AG04449 (cell line): Measurements from ENCODE around the gene ENOPH1.

ENCODE experiments used
- CTCF ChIA-PET: fragments of 350-600 bp; formaldehyde crosslinking; extraction: SDS; loops from one replicate; lab custom pipeline; 2021; ENCODE audit warnings: antibody characterized with exemption; lab: Yijun Ruan, JAX
- POLR2A ChIA-PET: fragments of 400-600, 350-600 bp; formaldehyde crosslinking; extraction: SDS; loops from one replicate; lab custom pipeline; 2020; ENCODE audit warnings: antibody characterized with exemption, inconsistent platforms; lab: Yijun Ruan, JAX
- DNase-seq: peaks from one replicate; pipeline ENCODE4 v3.0.0-alpha.2; 2010; ENCODE audit warnings: low read depth, low spot score
- H3K4me3 ChIP-seq: 2 replicates; pipeline ENCODE4 v1.5.1; 2011; ENCODE audit warnings: low read depth, mild to moderate bottlenecking, control low read depth, low read length
- CTCF ChIP-seq: IDR thresholded peaks from one replicate; pipeline ENCODE4 v1.5.1; 2011; ENCODE audit warnings: mild to moderate bottlenecking, moderate library complexity, low read length, control low read depth, inconsistent platforms; ENCODE audit not compliant: insufficient read depth; ENCODE audit errors: missing control alignments

ENOPH1 gene

GRCh38 chr4:82480771-82481505 is 50.5 kb downstream of the ENOPH1 start:
- ChIA-PET POLR2A (no interaction called here), CTCF (interaction anchor here (1.3 to 1.8 kb wide), 2 partner anchors 8 to 19 kb away, joined by 3 to 4 read pairs; no protein-coding TSS in a partner anchor)
- H3K4me3 ChIP-seq, result no peak overlapping the region
- no peak for DNase-seq
- no peak for TF ChIP-seq CTCF

GRCh38 chr4:82481506-82481840 is 51.1 kb downstream of the ENOPH1 start:
- DNase-seq, result no peak
- TF ChIP-seq CTCF, result no peak
- CTCF ChIA-PET, result no interaction called here
- no peak overlapping the region for H3K4me3 ChIP-seq
- POLR2A ChIA-PET, result no interaction called here

GRCh38 chr4:82482387-82482786 is 52.0 kb downstream of the ENOPH1 start:
- CTCF ChIA-PET, result no interaction called here
- no peak overlapping the region for H3K4me3 ChIP-seq
- DNase-seq, result no peak
- POLR2A ChIA-PET, result no interaction called here
- TF ChIP-seq CTCF, result no peak

GRCh38 chr4:82484996-82485783 is 54.8 kb downstream of the ENOPH1 start:
- CTCF ChIA-PET, result interaction anchor here (0.9 kb wide), 1 partner anchor 24 kb away, joined by 3 read pairs; no protein-coding TSS in a partner anchor
- POLR2A ChIA-PET, result no interaction called here
- no peak for TF ChIP-seq CTCF
- DNase-seq, result no peak
- no peak overlapping the region for H3K4me3 ChIP-seq

- no peak for DNase-seq
- ChIA-PET POLR2A (interaction anchor here (0.6 to 0.7 kb wide), 2 partner anchors 396 to 781 kb away, joined by 4 read pairs; no protein-coding TSS in a partner anchor), CTCF (interaction anchor here (0.7 to 1.6 kb wide), 4 partner anchors 9 to 250 kb away, joined by 3 to 4 read pairs (median 3); no protein-coding TSS in a partner anchor)
- TF ChIP-seq CTCF, result no peak
- no peak overlapping the region for H3K4me3 ChIP-seq
Measured at GRCh38 chr4:82489076-82489475, 58.7 kb downstream of the ENOPH1 start.

- ChIA-PET POLR2A (no interaction called here), CTCF (interaction anchor here (1.2 to 1.6 kb wide), 2 partner anchors 10 to 13 kb away, joined by 4 to 5 read pairs; no protein-coding TSS in a partner anchor)
- TF ChIP-seq CTCF, result no peak
- H3K4me3 ChIP-seq, result no peak overlapping the region
- no peak for DNase-seq
Measured at GRCh38 chr4:82489987-82490386, 59.6 kb downstream of the ENOPH1 start.
